Erythroblast (primary cell): ENCODE data around the gene CCDC159.

Experiments
- DNase-seq, 2 experiments: peaks; one replicate each; lab custom pipeline; 2025; lab: John Stamatoyannopoulos, UW
- GATA1 ChIP-seq: IDR thresholded peaks from 2 replicates; pipeline ENCODE4 v1.6.1; 2011; ENCODE audit warnings: low read depth, mild to moderate bottlenecking, control low read depth, low read length, moderate library complexity
- POLR2A ChIP-seq: IDR thresholded peaks from 2 replicates; pipeline ENCODE4 v1.6.1; 2011; ENCODE audit warnings: mild to moderate bottlenecking, low read length

CCDC159 gene

GRCh38 chr19:11355160-11356073 lies 9.1 kb downstream of the CCDC159 start, which contains the start of gene PLPPR2:
TSS of gene PLPPR2 (plus strand) at chr19:11355432. CDS start at chr19:11357674, 2,242 bp downstream.
- peak; percentile 80 to 81 for DNase-seq
- TF ChIP-seq POLR2A = peak; percentile 2
- no peak for TF ChIP-seq GATA1

GRCh38 chr19:11356074-11356397 lies 9.7 kb downstream of the CCDC159 start:
- DNase-seq = no peak
- TF ChIP-seq GATA1 = no peak
- TF ChIP-seq POLR2A = no peak

DNA sequence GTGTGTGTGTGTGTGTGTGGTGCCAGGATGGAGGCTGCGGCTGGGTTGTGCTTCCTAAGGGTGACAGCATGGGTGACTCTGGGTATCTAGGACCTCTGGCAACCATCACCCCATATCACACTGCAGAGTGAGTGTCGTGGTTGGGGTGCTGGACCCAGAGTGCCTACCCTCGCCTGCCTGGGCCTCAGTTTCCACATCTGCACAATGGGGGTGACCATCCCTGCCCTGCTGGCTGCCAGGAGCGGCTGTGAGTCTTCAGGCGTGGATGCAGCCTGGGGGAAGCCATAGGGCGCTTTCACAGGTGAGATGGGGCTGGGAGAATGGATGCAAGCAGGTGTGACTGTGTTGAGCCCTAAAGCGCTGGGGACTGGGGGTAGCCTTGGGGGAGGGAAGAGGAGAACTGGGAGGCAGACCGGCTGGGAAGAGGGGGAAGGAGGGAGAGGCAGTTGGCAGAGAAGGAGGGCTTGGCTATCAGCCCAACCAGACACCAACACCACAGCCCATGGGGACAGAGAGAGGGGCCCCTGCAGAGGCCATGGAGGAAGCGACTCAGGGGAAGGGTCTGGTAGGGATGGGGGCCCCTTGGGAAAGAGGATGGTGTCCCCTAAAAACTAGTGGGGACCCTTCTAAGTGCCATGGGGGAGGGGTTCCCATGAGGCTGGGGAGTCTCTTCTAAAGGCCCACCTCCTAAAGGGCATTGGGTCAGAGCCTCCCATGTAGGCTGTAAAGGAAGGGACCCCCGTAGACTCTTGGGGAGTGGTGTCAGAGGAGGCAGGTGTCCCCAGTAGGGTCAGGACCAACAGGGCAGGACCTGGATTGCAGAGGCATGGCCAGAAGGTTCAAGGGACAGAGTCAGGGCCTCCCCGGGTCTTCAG lies 10.6 kb downstream of the CCDC159 start:
- no peak for TF ChIP-seq POLR2A
- no peak for TF ChIP-seq GATA1
- no peak for DNase-seq

GRCh38 chr19:11359421-11359820 lies 13.1 kb downstream of the CCDC159 start:
- no peak for TF ChIP-seq GATA1
- no peak for TF ChIP-seq POLR2A
- no peak for DNase-seq

- peak; percentile 77 to 90 for DNase-seq
- TF ChIP-seq GATA1 (no peak), POLR2A (no peak)
Observed at GRCh38 chr19:11361037-11361770, 14.9 kb downstream of the CCDC159 start.

DNA sequence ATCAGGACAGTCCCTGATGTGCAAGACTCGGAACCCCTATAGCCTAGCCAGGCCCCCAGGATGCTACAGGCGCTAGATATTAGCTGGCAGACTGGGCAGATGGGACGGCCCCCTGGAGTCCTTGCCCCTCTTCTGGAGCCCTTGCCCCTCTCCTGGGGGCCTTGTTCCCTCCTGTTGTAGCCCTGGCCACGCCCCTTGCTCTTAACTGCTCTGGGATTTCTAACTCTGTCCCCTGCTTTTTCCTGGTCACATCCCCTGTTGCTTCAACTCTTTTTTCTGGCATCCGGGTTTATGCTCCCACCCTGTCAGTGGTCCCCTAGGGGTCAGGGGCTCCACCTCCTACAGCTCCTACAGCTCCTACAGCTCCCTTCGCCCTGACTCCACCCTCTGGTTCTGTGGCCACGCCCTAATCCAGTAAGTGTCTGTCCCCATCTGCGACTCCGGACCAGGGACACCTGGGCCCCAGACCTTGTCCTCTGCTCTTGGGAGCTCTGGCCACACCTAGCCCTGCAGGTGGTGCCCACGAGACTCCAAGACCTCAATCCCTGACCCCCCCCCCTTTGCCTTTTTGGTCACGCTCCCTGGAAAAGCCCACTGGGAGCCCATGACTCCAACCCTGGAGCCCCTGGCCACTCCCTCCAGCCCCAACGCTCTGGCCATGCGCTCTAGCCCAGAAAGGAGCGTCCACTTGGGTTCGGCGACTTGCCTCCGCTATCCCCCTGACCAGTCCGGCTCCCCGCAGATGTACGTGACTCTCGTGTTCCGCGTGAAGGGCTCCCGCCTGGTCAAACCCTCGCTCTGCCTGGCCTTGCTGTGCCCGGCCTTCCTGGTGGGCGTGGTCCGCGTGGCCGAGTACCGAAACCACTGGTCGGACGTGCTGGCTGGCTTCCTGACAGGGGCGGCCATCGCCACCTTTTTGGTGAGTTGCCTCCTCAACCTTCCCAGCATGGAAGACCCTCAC lies 15.7 kb downstream of the CCDC159 start:
- TF ChIP-seq POLR2A (no peak), GATA1 (no peak)
- peak in 1 of 2 experiments; percentile 56 for DNase-seq

- no peak for DNase-seq
- TF ChIP-seq POLR2A (no peak), GATA1 (no peak)
Observed at GRCh38 chr19:11363881-11364280, 17.6 kb downstream of the CCDC159 start.

- no peak for TF ChIP-seq POLR2A
- TF ChIP-seq GATA1 = no peak
- DNase-seq = no peak
Observed at GRCh38 chr19:11364296-11364904, 18.1 kb downstream of the CCDC159 start.

DNA sequence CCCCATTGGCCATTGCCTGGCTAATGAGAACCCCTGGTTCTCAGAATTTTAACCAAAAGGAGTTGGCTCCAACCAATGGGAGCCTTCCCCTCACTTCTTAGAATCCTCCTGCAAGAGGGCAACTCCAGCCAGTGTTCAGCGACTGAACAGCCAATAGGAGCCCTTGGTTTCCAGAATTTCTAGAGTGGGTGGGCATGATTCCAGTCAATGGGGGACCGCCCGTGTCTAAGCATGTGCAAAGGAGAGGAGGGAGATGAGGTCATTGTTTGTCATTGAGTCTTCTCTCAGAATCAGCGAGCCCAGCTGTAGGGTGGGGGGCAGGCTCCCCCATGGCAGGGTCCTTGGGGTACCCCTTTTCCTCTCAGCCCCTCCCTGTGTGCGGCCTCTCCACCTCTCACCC lies 18.6 kb downstream of the CCDC159 start:
- TF ChIP-seq GATA1 (no peak), POLR2A (no peak)
- DNase-seq = no peak

DNA sequence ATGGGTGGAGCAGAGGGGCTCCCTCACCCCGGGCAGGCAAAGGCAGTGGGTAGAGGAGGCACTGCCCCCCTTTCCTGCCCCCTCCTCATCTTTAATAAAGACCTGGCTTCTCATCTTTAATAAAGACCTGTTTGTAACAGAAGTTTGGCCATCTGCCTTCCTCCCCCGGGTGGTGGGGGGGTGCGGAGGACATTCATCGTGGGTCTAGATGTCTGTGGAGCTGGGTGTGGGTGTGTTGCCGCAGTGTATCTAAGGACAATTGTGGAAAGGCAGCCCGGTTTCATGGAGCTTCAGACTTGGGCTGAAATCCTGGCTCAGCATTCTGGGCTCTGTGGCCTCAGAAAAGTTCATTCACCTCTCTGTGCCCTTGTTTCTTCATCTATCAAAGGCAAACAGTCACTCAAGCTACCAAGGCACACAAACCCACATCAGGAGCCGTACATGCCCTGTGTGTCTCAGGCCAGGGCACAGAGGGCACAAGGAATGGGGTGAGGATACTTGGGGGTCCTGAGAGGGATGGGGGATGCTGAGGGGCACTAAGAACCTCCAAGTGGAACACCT lies 19.3 kb downstream of the CCDC159 start:
- TF ChIP-seq GATA1 (no peak), POLR2A (no peak)
- no peak for DNase-seq

DNA sequence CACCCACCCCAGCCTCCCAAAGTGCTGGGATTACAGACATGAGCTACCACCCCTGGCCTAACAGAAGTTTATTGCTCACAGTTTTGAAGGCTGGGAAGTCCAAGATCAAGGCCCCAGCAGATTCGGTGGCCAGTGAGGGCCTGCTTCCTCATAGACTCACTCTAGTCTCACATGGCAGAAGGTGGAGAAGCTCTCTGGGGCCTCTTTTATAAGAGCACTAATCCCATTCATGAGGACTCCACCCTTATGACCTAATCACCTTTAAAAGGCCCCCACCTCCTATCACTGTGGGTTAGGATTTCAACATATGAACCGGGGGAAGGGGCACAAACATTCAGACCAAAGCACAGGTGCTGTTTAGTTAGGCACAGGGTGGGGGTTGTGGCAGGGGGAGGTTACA lies 21.2 kb downstream of the CCDC159 start:
- no peak for DNase-seq
- no peak for TF ChIP-seq GATA1
- TF ChIP-seq POLR2A = no peak

GRCh38 chr19:11370744-11371143 lies 24.4 kb downstream of the CCDC159 start:
- DNase-seq = no peak
- TF ChIP-seq POLR2A = no peak
